Measurements from ENCODE around the gene IFT81. TPM values are rescaled to one million over a fixed set of nuclear protein-coding genes. Genes with fewer than 3 reads are reported as not detected.

Gene IFT81
- total and polyA plus RNA-seq, 2 of the 13 experiments (the other 11 are each of a cell fraction or from before 2014, with no cell fraction given), result 4.2 to 13.0 TPM

- intact Hi-C loops (cut with micrococcal nuclease; ENCODE audit: unreplicated experiment), result no loop called here
- POLR2A ChIA-PET, result no interaction called here
- Histone ChIP-seq H3K4me1 (ENCODE audit: insufficient read depth, low read length) (no peaks in the 10 kb centered on the region), H3K4me2 (ENCODE audit: low read depth, low read length) (no peak overlapping the region), H3K4me3 (replicated peaks in 1 of 3; ENCODE audit: insufficient read depth in 1 of 3, low read depth in 2 of 3, low read length in 3 of 3) (no peak overlapping the region), H3K27ac (ENCODE audit: extremely low read length, insufficient read depth, low read length) (no peak overlapping the region), H3K9me3 (ENCODE audit: low read length) (no peaks in the 10 kb centered on the region), H3K79me2 (ENCODE audit: insufficient read depth, low read length) (no peaks in the 10 kb centered on the region), H4K20me1 (ENCODE audit: insufficient read depth, low read length) (no peaks in the 10 kb centered on the region), H3K9ac (ENCODE audit: insufficient read depth, low read depth, low read length) (no peak overlapping the region), H3K36me3 (replicated peaks in 1 of 2; ENCODE audit: control insufficient read depth in 1 of 2, insufficient read depth in 2 of 2, low read length in 2 of 2) (peaks cover 0 to 4% of the 10 kb centered on the region in 2 experiments; a peak in 1 of 5 replicates), H3K27me3 (ENCODE audit: control insufficient read depth in 1 of 2, insufficient read depth in 2 of 2, low read length in 2 of 2) (no peaks in the 10 kb centered on the region), H2AFZ (ENCODE audit: low read length) (no peak overlapping the region)
- no peak for FAIRE-seq
- CTCF ChIA-PET (ENCODE audit: low intra/inter-chr PET ratio, low total read pairs), result no interaction called here
- 91% methylated on average over 3 of the region's 3 CpGs for WGBS (ENCODE audit: low lambda C conversion rate)
- no peak for DNase-seq (ENCODE audit: low spot score)
- ATAC-seq, result no peak
- TF ChIP-seq ZNF274 (CRISPR knock-in tag; IDR thresholded peaks at IDR 0.05), result no peak
- TF ChIP-seq HNRNPK (IDR thresholded peaks at IDR 0.05; ENCODE audit: low read depth, low read length, poor library complexity, severe bottlenecking), result peak; percentile 11
- BruUV-seq (replicated peaks), result no TSS peak
- in situ Hi-C loops (cut with HindIII; ENCODE audit: extremely low pct_ligation_motif_present, low pct_unique_long_range_greater_than_20kb), result no loop called here
Measured at GRCh38 chr12:110168732-110169455, 44.7 kb downstream of the IFT81 start.

GRCh38 chr12:110170535-110171185 lies 46.5 kb downstream of the IFT81 start:
- Histone ChIP-seq H3K4me3 (replicated peaks in 1 of 3; ENCODE audit: insufficient read depth in 1 of 3, low read depth in 2 of 3, low read length in 3 of 3) (no peak overlapping the region), H3K27me3 (ENCODE audit: control insufficient read depth in 1 of 2, insufficient read depth in 2 of 2, low read length in 2 of 2) (no peaks in the 10 kb centered on the region), H2AFZ (ENCODE audit: low read length) (no peak overlapping the region), H3K27ac (ENCODE audit: extremely low read length, insufficient read depth, low read length) (no peak overlapping the region), H3K9me3 (ENCODE audit: low read length) (no peaks in the 10 kb centered on the region), H3K9ac (ENCODE audit: insufficient read depth, low read depth, low read length) (no peak overlapping the region), H3K4me1 (ENCODE audit: insufficient read depth, low read length) (no peaks in the 10 kb centered on the region), H4K20me1 (ENCODE audit: insufficient read depth, low read length) (no peaks in the 10 kb centered on the region), H3K4me2 (ENCODE audit: low read depth, low read length) (no peak overlapping the region), H3K36me3 (replicated peaks in 1 of 2; ENCODE audit: control insufficient read depth in 1 of 2, insufficient read depth in 2 of 2, low read length in 2 of 2) (no peaks in the 10 kb centered on the region; a peak in 1 of 5 replicates), H3K79me2 (ENCODE audit: insufficient read depth, low read length) (no peaks in the 10 kb centered on the region)
- in situ Hi-C loops (cut with HindIII; ENCODE audit: extremely low pct_ligation_motif_present, low pct_unique_long_range_greater_than_20kb), result no loop called here
- ATAC-seq (no peak), FAIRE-seq (no peak), DNase-seq (ENCODE audit: low spot score) (no peak)
- no TSS peak for BruUV-seq (replicated peaks)
- intact Hi-C loops (cut with micrococcal nuclease; ENCODE audit: unreplicated experiment), result no loop called here
- CTCF ChIA-PET (ENCODE audit: low intra/inter-chr PET ratio, low total read pairs), result no interaction called here
- POLR2A ChIA-PET, result no interaction called here
- TF ChIP-seq FOXP1 (IDR thresholded peaks at IDR 0.05) (no peak), FOXP1 (CRISPR knock-in tag; IDR thresholded peaks at IDR 0.05) (no peak), ELK4 (CRISPR knock-in tag; IDR thresholded peaks at IDR 0.05; ENCODE audit: borderline replicate concordance) (no peak), ETV6 (CRISPR knock-in tag; conservative IDR thresholded peaks at IDR 0.05) (no peak), MLLT10 (CRISPR knock-in tag; IDR thresholded peaks at IDR 0.05) (no peak), ZNF207 (IDR thresholded peaks at IDR 0.05; ENCODE audit: borderline replicate concordance) (no peak), ZNF609 (CRISPR knock-in tag; IDR thresholded peaks at IDR 0.05; ENCODE audit: borderline replicate concordance) (no peak), ZNF503 (CRISPR knock-in tag; IDR thresholded peaks at IDR 0.05) (no peak)

Data from HepG2 (cell line).